Kidney epithelial cell (primary cell): Measurements from ENCODE around the gene ADAMTS20. TPM values are rescaled to one million over a fixed set of nuclear protein-coding genes. Genes with fewer than 3 reads are reported as not detected.
"Not testable (repeated sequence)": the region's sequence is repeated elsewhere in the genome, so short reads cannot be mapped to it uniquely, and the experiment has no call there.

Source experiments
- DNase-seq: peaks from one replicate; pipeline ENCODE4 v3.0.0-alpha.2; 2010; ENCODE audit warnings: low read depth
- H3K27me3 ChIP-seq: 2 replicates; pipeline ENCODE4 v1.6.0; 2011; ENCODE audit warnings: low read length; ENCODE audit not compliant: control insufficient read depth, insufficient read depth
- H3K36me3 ChIP-seq: 2 replicates; pipeline ENCODE4 v1.5.1; 2011; ENCODE audit warnings: low read length; ENCODE audit not compliant: control insufficient read depth, insufficient read depth
- H3K4me3 ChIP-seq: 2 replicates; pipeline ENCODE4 v1.5.1; 2011; ENCODE audit warnings: low read depth, mild to moderate bottlenecking, control low read depth, low read length
- total RNA-seq: library from RNA; depleted of rRNA; stranded (reverse); fragments of >200 nt; gene quantifications from 2 replicates; pipeline ENCODE4 v1.2.3, GENCODE V29; 2015
- TF ChIP-seq, protein P1 (sequence below): IDR thresholded peaks from 2 replicates; pipeline ENCODE4 v1.5.1; 2011; ENCODE audit warnings: mild to moderate bottlenecking, moderate library complexity, low read length, control low read depth, inconsistent platforms; ENCODE audit not compliant: insufficient read depth, poor library complexity, severe bottlenecking

The ADAMTS20 gene
- total RNA-seq, 1 donor from 2014 or later, result 0.33 TPM

DNA sequence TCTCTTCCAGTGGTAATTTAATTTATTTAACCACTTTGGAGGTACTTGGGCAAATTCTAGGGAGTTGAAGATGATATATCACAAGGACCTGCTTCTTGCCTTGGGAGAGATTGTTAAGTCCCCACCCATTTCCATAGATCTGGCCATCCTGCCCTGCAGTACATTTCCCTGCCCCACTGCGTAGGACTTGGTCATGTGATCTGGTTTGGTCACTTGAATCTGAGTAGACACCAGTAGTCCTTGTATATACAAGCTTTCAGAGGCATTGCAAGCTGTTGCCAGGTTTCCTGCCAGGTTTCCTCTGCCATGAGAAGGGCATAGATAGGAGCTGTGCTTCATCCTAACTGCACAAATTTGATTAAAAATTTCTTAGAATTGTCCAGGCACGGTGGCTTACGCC is 200.0 kb downstream of the ADAMTS20 start:
- no peak for DNase-seq
- Histone ChIP-seq H3K27me3 (no peaks in the 10 kb centered on the region), H3K4me3 (no peak overlapping the region), H3K36me3 (no peaks in the 10 kb centered on the region)
- TF ChIP-seq, protein P1, sequence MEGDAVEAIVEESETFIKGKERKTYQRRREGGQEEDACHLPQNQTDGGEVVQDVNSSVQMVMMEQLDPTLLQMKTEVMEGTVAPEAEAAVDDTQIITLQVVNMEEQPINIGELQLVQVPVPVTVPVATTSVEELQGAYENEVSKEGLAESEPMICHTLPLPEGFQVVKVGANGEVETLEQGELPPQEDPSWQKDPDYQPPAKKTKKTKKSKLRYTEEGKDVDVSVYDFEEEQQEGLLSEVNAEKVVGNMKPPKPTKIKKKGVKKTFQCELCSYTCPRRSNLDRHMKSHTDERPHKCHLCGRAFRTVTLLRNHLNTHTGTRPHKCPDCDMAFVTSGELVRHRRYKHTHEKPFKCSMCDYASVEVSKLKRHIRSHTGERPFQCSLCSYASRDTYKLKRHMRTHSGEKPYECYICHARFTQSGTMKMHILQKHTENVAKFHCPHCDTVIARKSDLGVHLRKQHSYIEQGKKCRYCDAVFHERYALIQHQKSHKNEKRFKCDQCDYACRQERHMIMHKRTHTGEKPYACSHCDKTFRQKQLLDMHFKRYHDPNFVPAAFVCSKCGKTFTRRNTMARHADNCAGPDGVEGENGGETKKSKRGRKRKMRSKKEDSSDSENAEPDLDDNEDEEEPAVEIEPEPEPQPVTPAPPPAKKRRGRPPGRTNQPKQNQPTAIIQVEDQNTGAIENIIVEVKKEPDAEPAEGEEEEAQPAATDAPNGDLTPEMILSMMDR, result no peak

DNA sequence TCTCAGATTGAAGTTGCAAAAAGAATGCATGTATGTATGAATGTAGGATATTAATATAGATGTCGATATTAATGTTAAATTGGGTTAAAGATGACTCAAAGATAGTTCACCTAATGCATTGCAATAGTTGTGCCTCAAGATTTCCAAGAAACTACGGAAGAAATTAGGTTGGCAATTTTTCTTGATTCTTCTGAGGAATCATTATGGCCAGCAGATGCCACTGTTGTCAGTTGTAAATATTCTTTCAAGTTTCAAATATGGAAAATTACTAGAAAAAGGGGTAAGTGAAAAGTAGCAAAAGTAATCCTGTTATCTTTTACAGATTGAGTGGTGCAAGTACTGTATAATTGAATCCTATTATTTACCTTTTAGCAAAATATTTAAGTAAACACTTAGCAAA is 202.1 kb downstream of the ADAMTS20 start:
- no peak for DNase-seq

GRCh38 chr12:43348221-43348620 is 203.8 kb downstream of the ADAMTS20 start:
- Histone ChIP-seq H3K27me3 (no peaks in the 10 kb centered on the region), H3K36me3 (no peaks in the 10 kb centered on the region), H3K4me3 (no peak overlapping the region)
- TF ChIP-seq, protein P1, result no peak
- DNase-seq, result no peak

More for the DNA sequence above, 202.1 kb downstream of the ADAMTS20 start:
- H3K36me3 ChIP-seq, result no peaks in the 10 kb centered on the region
- TF ChIP-seq, protein P1, result peak; percentile 23
- H3K27me3 ChIP-seq, result no peaks in the 10 kb centered on the region
- H3K4me3 ChIP-seq, result no peak overlapping the region

DNA sequence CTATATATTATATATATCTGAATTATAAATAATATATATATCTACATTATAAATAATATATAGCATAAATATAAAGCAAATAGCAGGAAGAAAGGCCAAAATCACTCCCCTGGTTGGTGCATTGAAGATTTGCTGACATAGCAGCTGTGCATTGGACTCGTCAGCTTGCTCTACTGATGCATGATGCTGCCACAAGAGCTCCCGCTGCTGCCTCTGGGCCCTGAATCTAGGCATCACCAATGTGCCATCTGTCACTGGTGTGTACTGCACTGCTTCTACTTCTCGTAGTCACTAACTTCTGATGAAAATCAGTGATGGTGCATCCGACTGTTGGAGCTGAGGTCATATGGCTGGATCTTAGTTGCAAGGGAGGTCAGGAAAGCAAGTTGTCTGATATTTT is 205.0 kb downstream of the ADAMTS20 start:
- Histone ChIP-seq H3K36me3 (no peaks in the 10 kb centered on the region), H3K4me3 (no peak overlapping the region), H3K27me3 (no peaks in the 10 kb centered on the region)
- DNase-seq, result no peak
- TF ChIP-seq, protein P1, result no peak

GRCh38 chr12:43345023-43345422 is 207.0 kb downstream of the ADAMTS20 start:
- Histone ChIP-seq H3K4me3 (no peak overlapping the region), H3K36me3 (no peaks in the 10 kb centered on the region), H3K27me3 (no peaks in the 10 kb centered on the region)
- DNase-seq, result no peak
- TF ChIP-seq, protein P1, result no peak

GRCh38 chr12:43341785-43342313 is 210.2 kb downstream of the ADAMTS20 start:
- not testable (repeated sequence) for H3K27me3 ChIP-seq, H3K4me3 ChIP-seq, DNase-seq, H3K36me3 ChIP-seq
